Calu3 (cell line): ENCODE data around the gene CCDC192. TPM values are rescaled to one million over a fixed set of nuclear protein-coding genes. Genes with fewer than 3 reads are reported as not detected.

Source experiments
- BruUV-seq: library from RNA; stranded (reverse); fragments of 400-500 nt; replicated peaks from 2 replicates; lab custom pipeline; 2021; lab: Mats Ljungman, UMichigan
- CTCF ChIA-PET: fragments of 300-600 bp; sonication (Branson Sonifier 250); formaldehyde crosslinking; loops from one replicate; lab custom pipeline; 2022; ENCODE audit warnings: antibody characterized with exemption; lab: Charles Lee
- DNase-seq: peaks from one replicate; pipeline ENCODE4 v3.0.0; 2022
- H3K27ac Mint-ChIP-seq: one replicate; pipeline ENCODE4 v1.8.0; 2022; ENCODE audit warnings: mixed read lengths; ENCODE audit not compliant: unreplicated experiment
- H3K27me3 Mint-ChIP-seq: one replicate; pipeline ENCODE4 v1.8.0; 2022; ENCODE audit warnings: mixed read lengths; ENCODE audit not compliant: unreplicated experiment
- H3K36me3 Mint-ChIP-seq: one replicate; pipeline ENCODE4 v1.8.0; 2022; ENCODE audit warnings: mild to moderate bottlenecking, moderate library complexity, mixed read lengths; ENCODE audit not compliant: insufficient read depth, unreplicated experiment
- H3K4me1 Mint-ChIP-seq: one replicate; pipeline ENCODE4 v1.8.0; 2022; ENCODE audit warnings: mild to moderate bottlenecking, low read depth, mixed read lengths; ENCODE audit not compliant: unreplicated experiment
- H3K4me3 Mint-ChIP-seq: one replicate; pipeline ENCODE4 v1.8.0; 2022; ENCODE audit warnings: mild to moderate bottlenecking, low read depth, moderate library complexity, mixed read lengths; ENCODE audit not compliant: unreplicated experiment
- H3K9me3 Mint-ChIP-seq: one replicate; pipeline ENCODE4 v1.8.0; 2022; ENCODE audit warnings: low read depth, mixed read lengths; ENCODE audit not compliant: unreplicated experiment
- CTCF ChIP-seq: fragments of 200-600 bp; IDR thresholded peaks from one replicate; pipeline ENCODE4 v1.8.0; 2022; ENCODE audit warnings: antibody characterized with exemption; ENCODE audit not compliant: unreplicated experiment
- intact Hi-C: fragments of 100-400 bp; cut with micrococcal nuclease; formaldehyde crosslinking; loops from one replicate; pipeline ENCODE4 v1.10.0; 2022; ENCODE audit not compliant: unreplicated experiment
- total RNA-seq: library from RNA; stranded (reverse); gene quantifications from 2 replicates; pipeline ENCODE4 v1.2.3, GENCODE V29; 2022

Gene CCDC192
- total RNA-seq, 1 experiment from 2014 or later, result 2.5 TPM

GRCh38 chr5:127920936-127921335, 217.7 kb downstream of the CCDC192 start:
- TF ChIP-seq CTCF, result no peak
- Mint-ChIP-seq H3K36me3 (peaks cover 22% of the 10 kb centered on the region), H3K27ac (peak overlapping the region; percentile 90), H3K4me1 (peaks cover 78% of the 10 kb centered on the region), H3K27me3 (no peaks in the 10 kb centered on the region), H3K9me3 (peaks cover 4% of the 10 kb centered on the region), H3K4me3 (no peak overlapping the region)
- DNase-seq, result no peak
- CTCF ChIA-PET, result interaction anchor here (0.8 to 2.5 kb wide), 3 partner anchors 11 to 1152 kb away, joined by 5 to 7 read pairs (median 6); no protein-coding TSS in a partner anchor
- intact Hi-C loops, result loop anchor here (5.0 kb wide), 2 partner anchors 161 to 164 kb away; partner anchors contain the start of gene SLC12A2
- no TSS peak for BruUV-seq

GRCh38 chr5:127922603-127923002, 219.4 kb downstream of the CCDC192 start:
- no peak for TF ChIP-seq CTCF
- intact Hi-C loops, result loop anchor here (2.0 to 5.0 kb wide), 3 partner anchors 14 to 165 kb away; partner anchors contain the start of gene SLC12A2
- Mint-ChIP-seq H3K27me3 (no peaks in the 10 kb centered on the region), H3K4me3 (peak overlapping the region; percentile 9), H3K9me3 (peaks cover 13% of the 10 kb centered on the region), H3K27ac (peak overlapping the region; percentile 90), H3K36me3 (peaks cover 30% of the 10 kb centered on the region), H3K4me1 (peaks cover 84% of the 10 kb centered on the region)
- DNase-seq, result peak; percentile 41
- CTCF ChIA-PET, result interaction anchor here (0.5 to 5.2 kb wide), 15 partner anchors 10 to 63 kb away, joined by 3 to 35 read pairs (median 6); no protein-coding TSS in a partner anchor
- BruUV-seq, result TSS peak; percentile 44

- no TSS peak for BruUV-seq
- Mint-ChIP-seq H3K27ac (peak overlapping the region; percentile 90), H3K4me3 (peak overlapping the region; percentile 29), H3K36me3 (peaks cover 30% of the 10 kb centered on the region), H3K4me1 (peaks cover 91% of the 10 kb centered on the region), H3K9me3 (peaks cover 18% of the 10 kb centered on the region), H3K27me3 (no peaks in the 10 kb centered on the region)
- intact Hi-C loops, result loop anchor here (1.0 to 5.0 kb wide), 6 partner anchors 10 to 167 kb away; partner anchors contain the start of gene SLC12A2
- TF ChIP-seq CTCF, result no peak
- DNase-seq, result peak; percentile 73
- CTCF ChIA-PET, result interaction anchor here (0.6 to 5.2 kb wide), 17 partner anchors 9 to 200 kb away, joined by 3 to 35 read pairs (median 4); no protein-coding TSS in a partner anchor
Observed at GRCh38 chr5:127923804-127924570, 220.8 kb downstream of the CCDC192 start.

- Mint-ChIP-seq H3K36me3 (peaks cover 30% of the 10 kb centered on the region), H3K27ac (peak overlapping the region; percentile 90), H3K9me3 (peaks cover 18% of the 10 kb centered on the region), H3K27me3 (no peaks in the 10 kb centered on the region), H3K4me3 (peak overlapping the region; percentile 29), H3K4me1 (peaks cover 91% of the 10 kb centered on the region)
- no TSS peak for BruUV-seq
- DNase-seq, result peak; percentile 30
- CTCF ChIA-PET, result interaction anchor here (0.7 to 5.2 kb wide), 7 partner anchors 11 to 64 kb away, joined by 3 to 35 read pairs (median 4); no protein-coding TSS in a partner anchor
- intact Hi-C loops, result loop anchor here (1.0 to 5.0 kb wide), 5 partner anchors 10 to 167 kb away; partner anchors contain the start of gene SLC12A2
- no peak for TF ChIP-seq CTCF
Observed at GRCh38 chr5:127924606-127925005, 221.4 kb downstream of the CCDC192 start.
